ENCODE data around the gene RIPOR2. TPM values are rescaled to one million over a fixed set of nuclear protein-coding genes. Genes with fewer than 3 reads are reported as not detected.

RIPOR2 gene
- total and polyA plus RNA-seq, 2 donors (not counting 3 experiments of a cell fraction or from before 2014, with no cell fraction given): 0.10 TPM; not detected in 1

- H3K27ac ChIP-seq (ENCODE audit: insufficient read depth, low read depth, low read length): no peak overlapping the region
- H4K20me1 ChIP-seq (replicated peaks; ENCODE audit: control insufficient read depth, extremely low read depth, insufficient read depth, low read length): no peaks in the 10 kb centered on the region
- no peaks in the 10 kb centered on the region for H3K36me3 ChIP-seq (ENCODE audit: control insufficient read depth in 2 of 2, extremely low read depth in 1 of 2, insufficient read depth in 2 of 2, low read length in 2 of 2)
- no peak overlapping the region for H3K9ac ChIP-seq (replicated peaks; ENCODE audit: extremely low read depth, insufficient read depth, low read length)
- no peaks in the 10 kb centered on the region for H3K4me1 ChIP-seq (ENCODE audit: control insufficient read depth, extremely low read depth, insufficient read depth, low read length)
- FAIRE-seq (no peak), DNase-seq (ENCODE audit: low read depth, low spot score) (no peak)
- peaks cover 0 to 3% of the 10 kb centered on the region in 2 experiments for H3K27me3 ChIP-seq (ENCODE audit: control insufficient read depth in 2 of 2, insufficient read depth in 2 of 2, low read length in 2 of 2)
- H3K9me1 ChIP-seq (replicated peaks; ENCODE audit: control insufficient read depth, extremely low read depth, insufficient read depth, low read length): no peaks in the 10 kb centered on the region
- H2AFZ ChIP-seq (ENCODE audit: low read depth, low read length): no peak overlapping the region
- H3K4me2 ChIP-seq (ENCODE audit: insufficient read depth, low read length): no peak overlapping the region
- no TSS peak for BruUV-seq (replicated peaks)
- dilution Hi-C loops (cut with MboI; ENCODE audit: extremely low pct_ligation_motif_present, low sequenced_read_pairs) (no loop called here), intact Hi-C loops (cut with micrococcal nuclease) (loop anchor here (5.0 kb wide), 1 partner anchor 84 kb away; no protein-coding TSS in a partner anchor)
- ChIA-PET CTCF (interaction anchor here (0.9 to 3.4 kb wide), 11 partner anchors 7 to 138 kb away, joined by 3 to 29 read pairs (median 3); no protein-coding TSS in a partner anchor), POLR2A (no interaction called here)
- TF ChIP-seq MYC (IDR thresholded peaks at IDR 0.05; ENCODE audit: low read depth, low read length) (no peak), EZH2 (IDR thresholded peaks at IDR 0.05; ENCODE audit: borderline replicate concordance, low read depth, low read length, severe bottlenecking) (no peak), MAX (IDR thresholded peaks at IDR 0.05; ENCODE audit: insufficient read depth, insufficient read length) (no peak)
- H3K4me3 ChIP-seq (replicated peaks in 1 of 3; ENCODE audit: insufficient read depth in 1 of 3, low read depth in 1 of 3, low read length in 3 of 3): no peak overlapping the region
- H3K79me2 ChIP-seq (ENCODE audit: control insufficient read depth, insufficient read depth, low read length): no peaks in the 10 kb centered on the region
- no peaks in the 10 kb centered on the region for H3K9me3 ChIP-seq (replicated peaks; ENCODE audit: control insufficient read depth, insufficient read depth, low read length)
These were observed 2.5 kb downstream of the RIPOR2 start for GRCh38 chr6:24933266-24933665.

DNA sequence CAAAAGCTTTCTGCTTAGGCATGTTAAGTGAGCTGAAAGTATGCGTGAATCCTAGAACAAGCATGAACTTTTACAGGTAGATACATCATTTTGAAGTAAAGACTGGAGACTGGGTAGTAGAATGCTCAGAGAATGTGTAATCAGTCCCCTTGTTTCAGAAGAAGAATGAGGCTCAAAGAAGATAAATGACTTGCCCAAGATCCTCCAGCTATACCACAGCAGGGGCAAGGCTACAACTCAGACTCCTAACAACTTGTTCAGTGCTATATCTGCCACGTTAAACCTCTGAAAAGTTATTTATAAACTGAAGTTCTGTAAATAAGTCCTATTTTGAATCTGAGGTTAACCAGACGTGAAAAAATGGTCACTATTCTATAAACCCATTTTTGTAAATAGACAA is 2.9 kb downstream of the RIPOR2 start:
- Histone ChIP-seq H3K9me3 (replicated peaks; ENCODE audit: control insufficient read depth, insufficient read depth, low read length) (no peaks in the 10 kb centered on the region), H2AFZ (ENCODE audit: low read depth, low read length) (no peak overlapping the region), H3K36me3 (ENCODE audit: control insufficient read depth in 2 of 2, extremely low read depth in 1 of 2, insufficient read depth in 2 of 2, low read length in 2 of 2) (no peaks in the 10 kb centered on the region), H3K9me1 (replicated peaks; ENCODE audit: control insufficient read depth, extremely low read depth, insufficient read depth, low read length) (no peaks in the 10 kb centered on the region), H4K20me1 (replicated peaks; ENCODE audit: control insufficient read depth, extremely low read depth, insufficient read depth, low read length) (no peaks in the 10 kb centered on the region), H3K4me2 (ENCODE audit: insufficient read depth, low read length) (no peak overlapping the region), H3K4me3 (replicated peaks in 1 of 3; ENCODE audit: insufficient read depth in 1 of 3, low read depth in 1 of 3, low read length in 3 of 3) (no peak overlapping the region), H3K27ac (ENCODE audit: insufficient read depth, low read depth, low read length) (no peak overlapping the region), H3K79me2 (ENCODE audit: control insufficient read depth, insufficient read depth, low read length) (no peaks in the 10 kb centered on the region), H3K27me3 (ENCODE audit: control insufficient read depth in 2 of 2, insufficient read depth in 2 of 2, low read length in 2 of 2) (peaks cover 0 to 3% of the 10 kb centered on the region in 2 experiments), H3K4me1 (ENCODE audit: control insufficient read depth, extremely low read depth, insufficient read depth, low read length) (no peaks in the 10 kb centered on the region), H3K9ac (replicated peaks; ENCODE audit: extremely low read depth, insufficient read depth, low read length) (no peak overlapping the region)
- FAIRE-seq: no peak
- no peak for DNase-seq (ENCODE audit: low read depth, low spot score)
- intact Hi-C loops (cut with micrococcal nuclease): loop anchor here (5.0 kb wide), 1 partner anchor 84 kb away; no protein-coding TSS in a partner anchor
- TF ChIP-seq FOS (IDR thresholded peaks at IDR 0.05; ENCODE audit: borderline replicate concordance, insufficient read depth, low read length) (no peak), POLR2A (IDR thresholded peaks at IDR 0.05; ENCODE audit: low read depth, low read length) (no peak), MYC (IDR thresholded peaks at IDR 0.05; ENCODE audit: low read depth, low read length) (no peak), CTCF (IDR thresholded peaks at IDR 0.05; ENCODE audit: extremely low read depth in 1 of 2, insufficient read depth in 1 of 2, low read depth in 1 of 2, low read length in 2 of 2) (no peak), GATA2 (IDR thresholded peaks at IDR 0.05; ENCODE audit: insufficient read depth, insufficient read length, low read depth, low read length) (no peak), JUN (IDR thresholded peaks at IDR 0.05; ENCODE audit: borderline replicate concordance, insufficient read depth, insufficient read length, low read depth) (no peak), MAX (IDR thresholded peaks at IDR 0.05; ENCODE audit: insufficient read depth, insufficient read length) (no peak), POLR2AphosphoS5 (IDR thresholded peaks at IDR 0.05; ENCODE audit: insufficient read depth, low read depth, low read length) (no peak), EZH2 (IDR thresholded peaks at IDR 0.05; ENCODE audit: borderline replicate concordance, low read depth, low read length, severe bottlenecking) (no peak)
- no TSS peak for BruUV-seq (replicated peaks)
- ChIA-PET POLR2A (no interaction called here), CTCF (interaction anchor here (0.6 to 3.4 kb wide), 9 partner anchors 14 to 337 kb away, joined by 3 to 29 read pairs (median 4); no protein-coding TSS in a partner anchor)
- dilution Hi-C loops (cut with MboI; ENCODE audit: extremely low pct_ligation_motif_present, low sequenced_read_pairs): no loop called here

All from endothelial cell of umbilical vein (primary cell).